ENCODE results near the gene TET3.

- TF ChIP-seq E2F6 (IDR thresholded peaks at IDR 0.05) (no peak), ZNF274 (IDR thresholded peaks at IDR 0.05; ENCODE audit: borderline replicate concordance, extremely low read depth, low read length) (no peak), SAP30 (IDR thresholded peaks at IDR 0.05; ENCODE audit: insufficient read depth, insufficient replicate concordance, low read length) (peak; percentile 82)
Observed at GRCh38 chr2:74002505-74003421, 18.1 kb downstream of the TET3 start.

Data from H1 (cell line).